Hindlimb muscle (tissue), 1 donor: ENCODE data around the gene PMCH. TPM values are rescaled to one million over a fixed set of nuclear protein-coding genes. Genes with fewer than 3 reads are reported as not detected.

ENCODE experiments used
- polyA plus RNA-seq: library from polyadenylated mRNA; unstranded; fragments of 120-200 nt; gene quantifications from one replicate; pipeline ENCODE4 v1.2.1, GENCODE V29; 2013; ENCODE audit not compliant: insufficient read length

PMCH gene
- polyA plus RNA-seq, 1 donor: not detected

Other genes starting within 250 kb of the PMCH start
- 33.6 TPM for gene WASHC3, start 135.8 kb downstream of the PMCH start, polyA plus RNA-seq
- 15.8 TPM for gene NUP37, start 77.7 kb downstream of the PMCH start, polyA plus RNA-seq
- 4.7 TPM for gene PARPBP, start 77.7 kb downstream of the PMCH start, polyA plus RNA-seq